ENCODE measurements around the gene GPHN.

GPHN gene

GRCh38 chr14:66473223-66473622 lies 34.7 kb upstream of the GPHN start:
- TF ChIP-seq CTCF (conservative IDR thresholded peaks at IDR 0.05; ENCODE audit: control insufficient read depth, insufficient read depth, low read depth, low read length) = no peak
- DNase-seq (ENCODE audit: low read depth) = no peak
- H3K4me3 ChIP-seq (ENCODE audit: control insufficient read depth, low read depth, low read length) = no peak overlapping the region

DNA sequence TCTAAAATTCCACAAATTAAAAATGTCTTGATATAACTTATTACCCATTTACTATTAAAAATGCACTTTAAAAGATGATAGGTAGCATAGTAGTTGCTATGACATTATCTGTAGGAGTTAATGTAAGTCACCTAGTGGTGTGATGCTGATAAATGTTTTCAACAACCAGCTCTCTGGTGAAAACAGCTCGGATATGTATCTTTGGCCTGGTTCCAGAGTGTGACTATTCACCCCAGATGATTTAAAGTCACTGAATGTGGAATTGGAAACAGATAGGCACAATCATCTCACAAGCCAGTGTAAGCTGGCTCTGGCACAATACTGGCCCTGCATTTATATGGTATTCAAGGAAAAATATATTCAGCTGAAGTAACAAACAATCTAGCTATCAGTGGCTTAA lies 31.0 kb upstream of the GPHN start:
- TF ChIP-seq CTCF (conservative IDR thresholded peaks at IDR 0.05; ENCODE audit: control insufficient read depth, insufficient read depth, low read depth, low read length) = no peak
- peak; percentile 79 for DNase-seq (ENCODE audit: low read depth)

DNA sequence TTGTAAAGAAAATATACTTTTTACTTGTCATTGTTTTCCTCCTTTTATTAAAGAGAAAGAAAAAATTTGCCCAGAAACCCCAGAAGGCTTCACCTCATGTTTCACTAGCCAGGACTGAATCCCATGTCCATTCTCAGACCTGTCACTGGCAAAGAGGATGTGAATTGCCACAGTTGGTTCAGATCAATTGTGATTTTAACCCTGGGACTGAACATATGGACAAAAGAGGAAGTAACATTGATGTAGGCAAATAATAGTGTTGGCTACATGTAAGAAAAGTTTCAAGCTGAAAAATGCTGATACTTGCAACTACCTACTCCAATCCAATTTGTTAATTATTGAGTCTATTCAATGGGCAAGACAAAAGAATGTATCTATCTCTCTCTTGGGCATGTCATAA lies 30.4 kb upstream of the GPHN start:
- TF ChIP-seq CTCF (conservative IDR thresholded peaks at IDR 0.05; ENCODE audit: control insufficient read depth, insufficient read depth, low read depth, low read length) = no peak
- DNase-seq (ENCODE audit: low read depth) = no peak

More for the DNA sequence above, 31.0 kb upstream of the GPHN start:
- no peak overlapping the region for H3K4me3 ChIP-seq (ENCODE audit: control insufficient read depth, low read depth, low read length)

GRCh38 chr14:66482873-66483272 lies 25.1 kb upstream of the GPHN start:
- peak; percentile 16 for DNase-seq (ENCODE audit: low read depth)
- no peak for TF ChIP-seq CTCF (conservative IDR thresholded peaks at IDR 0.05; ENCODE audit: control insufficient read depth, insufficient read depth, low read depth, low read length)
- H3K4me3 ChIP-seq (ENCODE audit: control insufficient read depth, low read depth, low read length) = no peak overlapping the region

More for the DNA sequence above, 30.4 kb upstream of the GPHN start:
- H3K4me3 ChIP-seq (ENCODE audit: control insufficient read depth, low read depth, low read length) = no peak overlapping the region

DNA sequence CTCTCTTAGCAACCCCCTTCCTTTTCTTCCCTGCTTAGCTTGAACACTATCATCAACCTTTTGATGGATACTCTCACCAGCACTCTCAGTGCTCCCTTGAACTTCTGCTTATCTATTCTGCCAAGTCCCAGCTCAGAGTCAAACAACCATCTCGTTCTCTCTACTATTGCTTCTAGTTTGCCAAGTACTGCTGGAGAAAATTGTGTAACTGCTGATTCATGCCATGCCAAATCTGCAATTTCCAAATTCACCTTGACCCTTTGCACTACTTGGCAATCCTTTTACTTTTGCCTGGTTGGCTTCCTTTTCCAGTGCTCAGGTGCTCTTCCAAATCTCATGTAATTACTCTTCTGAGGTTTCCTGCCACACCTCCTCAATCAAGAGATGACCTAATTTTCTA lies 24.6 kb upstream of the GPHN start:
- DNase-seq (ENCODE audit: low read depth) = peak; percentile 73
- H3K4me3 ChIP-seq (ENCODE audit: control insufficient read depth, low read depth, low read length) = no peak overlapping the region
- TF ChIP-seq CTCF (conservative IDR thresholded peaks at IDR 0.05; ENCODE audit: control insufficient read depth, insufficient read depth, low read depth, low read length) = no peak

DNA sequence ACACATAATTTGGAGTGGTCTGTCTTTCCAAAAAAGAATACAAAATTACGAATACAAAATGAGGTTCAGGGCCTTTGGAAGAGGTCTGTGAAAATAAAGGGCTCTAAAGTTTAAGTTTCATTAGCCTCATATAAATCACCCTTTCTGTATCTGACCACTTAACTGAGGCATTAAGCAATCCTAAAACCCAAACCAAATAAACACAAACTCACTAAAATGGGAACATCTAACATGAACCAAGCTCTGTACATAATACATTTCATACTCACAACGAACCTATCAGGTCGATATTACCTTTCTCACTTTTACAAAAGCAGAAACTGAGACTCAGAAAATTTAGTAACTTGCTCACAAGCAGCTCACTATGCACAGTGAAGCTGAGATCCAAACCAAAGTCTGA lies 22.9 kb upstream of the GPHN start:
- DNase-seq (ENCODE audit: low read depth) = no peak

More for the DNA sequence above, 22.9 kb upstream of the GPHN start:
- H3K4me3 ChIP-seq (ENCODE audit: control insufficient read depth, low read depth, low read length) = no peak overlapping the region
- TF ChIP-seq CTCF (conservative IDR thresholded peaks at IDR 0.05; ENCODE audit: control insufficient read depth, insufficient read depth, low read depth, low read length) = no peak
